NCI-H1417 treated with DMSO at 0.1 percent for 48 hours (cell line): ENCODE results near the gene SNX33.
"Not testable (repeated sequence)": the region's sequence is repeated elsewhere in the genome, so short reads cannot be mapped to it uniquely, and the experiment has no call there.

Experiments
- DNase-seq: peaks from one replicate; lab custom pipeline; 2025; lab: John Stamatoyannopoulos, UW

SNX33 gene

GRCh38 chr15:75647370-75648155, at the start of gene SNX33:
SNX33 (plus strand) TSS chr15:75647912; CDS start chr15:75649103, 1,191 bp downstream.
- DNase-seq = no peak

GRCh38 chr15:75598361-75598760, 49.4 kb upstream of the SNX33 start:
- no peak for DNase-seq

DNA sequence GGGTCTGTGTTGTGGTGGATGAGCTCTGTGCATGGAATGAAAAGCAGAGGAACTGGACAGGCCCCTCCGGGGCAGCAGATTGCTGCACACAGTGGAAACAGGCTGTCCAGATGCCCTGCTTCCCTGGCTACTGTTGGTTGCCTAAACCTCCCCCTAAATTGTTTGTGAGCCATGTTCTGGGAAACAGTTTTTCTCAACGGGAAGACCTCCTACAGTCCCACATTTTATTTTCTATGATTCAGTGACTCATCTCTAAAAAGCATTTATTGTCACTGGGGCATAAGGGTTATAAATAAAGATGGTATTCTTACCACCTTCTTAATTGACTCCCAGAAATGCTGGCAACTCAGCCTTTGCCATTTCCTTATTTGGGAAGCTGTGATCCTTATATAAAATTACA, 48.3 kb upstream of the SNX33 start:
- DNase-seq = no peak

DNA sequence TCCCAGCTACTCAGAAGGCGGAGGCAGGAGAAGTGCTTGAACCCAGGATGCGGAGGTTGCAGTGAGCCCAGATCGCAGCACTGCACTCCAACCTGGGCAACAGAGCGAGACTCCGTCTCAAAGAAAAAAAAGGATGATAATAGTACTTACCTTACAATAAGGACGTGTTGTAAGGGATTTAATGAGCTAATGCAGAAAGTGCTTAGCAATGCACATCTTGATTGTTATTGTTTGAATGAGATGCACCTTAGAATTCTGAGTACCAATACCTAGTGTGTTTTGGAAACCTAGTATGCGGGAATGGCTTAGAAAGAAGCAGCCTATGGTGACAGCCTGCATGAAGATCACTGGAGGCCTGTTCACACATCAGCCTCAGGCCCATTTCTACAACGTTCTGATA, 41.7 kb upstream of the SNX33 start:
- DNase-seq = no peak

DNA sequence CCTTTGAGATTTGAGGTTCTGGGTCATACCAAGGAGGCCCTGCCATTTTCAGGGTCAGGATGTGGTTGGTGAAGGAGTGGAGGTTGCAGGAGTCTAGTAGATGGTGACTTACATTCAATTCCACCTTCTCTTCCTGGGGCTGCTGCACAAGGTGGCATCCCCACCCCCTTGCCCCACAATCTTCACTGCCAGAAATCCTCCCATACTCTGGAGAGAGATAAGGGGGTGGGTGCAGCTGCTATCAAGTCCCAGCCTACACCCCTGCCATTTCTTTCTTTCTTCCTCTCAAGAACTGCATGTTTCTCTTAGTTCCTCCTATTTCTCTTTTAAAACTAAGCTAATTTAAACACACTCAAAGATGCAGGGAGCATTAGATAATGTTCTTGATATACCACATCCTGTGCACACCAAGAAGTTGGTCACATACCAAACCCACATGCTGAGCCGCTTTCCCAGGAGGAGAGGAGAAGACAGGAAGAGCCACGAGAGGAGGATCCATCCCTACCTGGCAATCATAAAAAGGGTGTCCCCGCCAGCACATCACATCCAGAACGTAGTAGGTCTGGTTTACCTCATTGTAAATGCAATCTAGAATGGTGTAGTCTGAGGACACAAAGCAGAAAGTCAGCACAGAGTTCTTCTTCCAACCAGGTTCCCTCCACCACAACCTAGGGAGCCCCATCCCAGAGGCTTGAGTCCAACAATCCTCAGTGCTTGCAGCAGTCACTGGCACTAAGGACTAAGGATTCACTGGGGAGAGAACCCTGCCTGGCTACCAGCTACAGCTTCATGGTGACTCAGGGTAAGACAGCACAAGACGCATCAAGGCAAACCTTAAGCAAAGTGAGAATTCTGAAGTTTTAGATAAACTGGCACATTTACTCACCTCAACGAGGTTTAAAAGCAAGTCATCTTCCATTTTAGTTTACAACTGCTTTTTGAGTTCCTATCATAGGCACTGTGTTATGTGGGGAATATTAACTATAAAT, 40.7 kb upstream of the SNX33 start:
- no peak for DNase-seq

- DNase-seq = no peak
Measured at GRCh38 chr15:75616766-75617165, 30.9 kb upstream of the SNX33 start.

DNA sequence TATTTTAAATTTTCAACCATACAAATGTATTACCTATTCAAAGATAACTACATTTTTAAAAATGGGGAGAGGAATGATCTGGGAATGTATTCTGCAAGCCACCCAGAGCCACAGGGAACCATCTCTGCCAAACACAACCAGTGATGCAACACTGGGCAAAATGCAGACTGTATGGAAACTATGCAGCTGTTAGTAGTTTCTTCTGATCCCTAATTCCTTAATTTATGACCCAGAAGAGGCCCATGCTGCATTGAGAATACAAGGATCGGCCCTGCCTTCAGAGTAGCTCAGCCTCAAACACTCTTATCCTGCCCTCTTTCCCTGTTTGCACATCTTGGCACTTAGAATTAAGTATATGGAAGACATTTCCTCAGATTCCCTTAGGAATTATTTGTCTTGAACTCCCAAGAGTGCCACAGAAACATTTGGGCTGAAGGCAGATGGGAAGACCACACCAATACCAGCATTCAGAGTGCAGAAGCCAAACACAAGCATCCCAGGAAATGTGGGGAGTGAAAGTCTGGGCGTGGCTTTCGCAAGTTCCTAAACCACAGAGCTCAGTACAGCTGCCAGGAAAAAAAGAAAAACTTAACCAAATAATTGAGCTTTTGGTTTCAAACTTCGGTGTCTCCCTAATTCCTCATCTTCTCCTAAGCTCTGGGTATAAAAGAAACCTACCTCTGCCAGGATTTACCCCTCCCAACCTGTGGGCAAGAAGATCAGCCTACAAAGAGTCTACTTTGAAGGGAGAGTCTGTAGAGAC, 27.5 kb upstream of the SNX33 start:
- DNase-seq = no peak

DNA sequence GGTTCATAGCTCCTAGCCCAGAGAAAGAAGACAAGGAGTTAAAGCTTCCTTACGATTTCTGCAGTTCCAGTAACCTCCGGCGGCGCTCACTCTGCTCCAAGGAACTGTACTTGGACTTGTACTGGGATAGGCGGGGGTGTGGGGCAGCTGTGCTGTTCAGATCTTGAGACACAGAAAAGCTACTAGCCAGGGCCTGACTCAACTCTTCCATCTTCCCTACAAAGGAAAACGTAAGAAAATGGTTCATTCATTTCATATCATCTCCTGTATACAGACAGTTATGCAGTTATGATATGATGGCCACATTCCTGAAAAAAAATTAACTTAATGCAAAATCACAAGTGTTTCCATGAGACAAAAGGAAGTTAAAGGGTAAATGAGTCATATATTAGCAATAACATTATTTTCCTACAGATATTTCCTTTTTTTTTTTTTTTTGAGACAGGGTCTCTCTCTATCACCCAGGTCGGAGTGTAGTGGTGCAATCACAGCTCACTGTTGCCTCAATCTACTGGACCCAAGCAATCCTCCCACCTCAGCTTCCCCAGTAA, 26.8 kb upstream of the SNX33 start:
- no peak for DNase-seq

GRCh38 chr15:75622505-75622904, 25.2 kb upstream of the SNX33 start:
- DNase-seq = no peak

- no peak for DNase-seq
Measured at GRCh38 chr15:75625542-75626347, 22.0 kb upstream of the SNX33 start, which contains the start of gene SNUPN. SNUPN (minus strand) TSS chr15:75625725; CDS start chr15:75621051, 4,674 bp downstream.

DNA sequence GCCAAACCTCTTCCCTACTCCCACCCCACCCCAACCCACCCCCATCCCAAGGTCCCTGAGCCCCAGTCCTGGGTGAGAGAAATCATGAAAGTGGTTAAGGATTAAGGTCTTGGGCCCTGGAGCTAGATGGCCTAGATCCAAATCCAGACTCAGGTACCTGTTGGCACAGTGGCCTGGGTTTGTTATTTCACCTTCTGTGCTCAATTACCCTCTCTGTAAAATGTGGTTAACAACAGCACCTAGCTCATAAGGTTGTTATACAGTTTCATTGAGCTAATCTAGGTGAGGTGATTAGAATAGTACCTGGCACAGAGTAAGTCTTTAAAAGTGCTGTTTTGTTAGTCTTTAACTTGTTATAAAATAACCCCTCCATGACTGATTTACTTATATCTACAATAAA, 15.8 kb upstream of the SNX33 start:
- no peak for DNase-seq

DNA sequence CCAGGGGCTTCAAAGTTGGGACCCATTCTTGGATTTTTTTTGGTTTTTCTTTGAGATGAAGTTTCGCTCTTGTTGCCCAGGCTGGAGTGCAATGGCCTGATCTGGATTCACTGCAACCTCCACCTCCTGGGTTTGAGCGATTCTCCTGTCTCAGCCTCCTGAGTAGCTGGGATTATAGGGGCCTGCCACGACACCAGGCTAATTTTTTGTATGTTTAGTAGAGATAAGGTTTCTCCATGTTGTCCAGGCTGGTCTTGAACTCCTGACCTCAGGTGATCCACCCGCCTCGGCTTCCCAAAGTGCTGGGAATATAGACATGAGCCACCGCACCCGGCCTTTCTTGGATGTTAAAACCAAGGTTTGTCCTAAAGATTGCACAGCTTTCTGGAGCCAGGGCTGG, 13.8 kb upstream of the SNX33 start:
- not testable (repeated sequence) for DNase-seq

DNA sequence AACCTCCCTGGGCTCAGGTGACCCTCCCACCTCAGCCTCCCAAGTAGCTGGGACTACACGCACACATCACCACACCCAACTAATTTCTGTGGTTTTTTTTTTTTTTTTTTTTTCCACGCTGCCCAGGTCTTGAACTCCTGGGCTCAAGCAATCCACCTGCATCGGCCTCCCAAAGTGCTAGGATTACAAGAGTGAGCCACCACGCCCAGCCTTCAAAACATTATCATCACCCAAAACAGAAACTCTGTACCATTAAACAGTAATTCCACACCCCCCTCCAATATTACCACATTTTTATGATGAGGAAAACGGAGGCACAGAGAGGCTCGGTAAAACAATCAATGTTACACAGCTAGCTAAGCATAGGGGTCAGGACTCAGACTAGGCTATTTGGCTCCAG, 11.7 kb upstream of the SNX33 start:
- DNase-seq = no peak

DNA sequence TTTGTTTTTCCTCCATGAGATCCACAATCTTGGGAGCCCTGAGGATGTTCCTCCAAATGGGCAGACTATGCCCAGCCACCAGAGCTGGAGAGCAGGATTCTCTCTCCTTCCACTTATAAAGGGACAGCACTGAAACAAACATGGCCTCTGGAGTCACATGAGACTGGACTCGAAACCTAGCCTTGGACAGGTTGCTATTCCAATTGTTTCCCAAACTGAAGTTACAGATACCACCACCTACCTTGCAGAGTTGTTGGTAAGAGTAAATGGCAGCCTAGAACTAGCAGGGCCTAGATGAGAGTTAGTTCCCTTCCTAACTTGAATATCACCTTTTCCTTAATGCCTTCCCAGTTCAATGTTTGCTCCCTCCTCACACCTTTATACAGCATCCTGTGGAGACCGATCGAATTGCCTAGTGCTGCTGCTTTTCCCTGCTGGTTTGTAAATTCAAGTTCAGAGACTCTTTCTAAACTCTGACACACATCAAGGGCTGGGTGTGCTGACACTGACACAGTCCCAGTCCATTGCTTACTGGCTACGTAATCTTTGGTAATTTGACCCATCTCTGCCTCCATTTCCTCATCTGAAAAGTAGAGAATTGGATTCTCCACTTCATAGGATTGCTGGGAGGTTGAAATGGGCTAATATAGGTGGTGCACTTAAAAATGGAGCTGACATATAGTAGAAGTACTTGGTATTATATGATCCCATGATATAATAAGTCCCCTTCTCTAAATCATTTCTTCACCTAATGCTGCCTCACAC, 10.3 kb upstream of the SNX33 start:
- DNase-seq = no peak

- no peak for DNase-seq
Measured at GRCh38 chr15:75639191-75639708, 8.5 kb upstream of the SNX33 start.

- DNase-seq = peak; percentile 96
Measured at GRCh38 chr15:75639709-75640482, 7.8 kb upstream of the SNX33 start, which contains the start of gene IMP3. IMP3 (minus strand) TSS chr15:75640224; CDS start chr15:75640168, 56 bp downstream.

- DNase-seq = peak; percentile 60
Measured at GRCh38 chr15:75640483-75641178, 7.1 kb upstream of the SNX33 start.

DNA sequence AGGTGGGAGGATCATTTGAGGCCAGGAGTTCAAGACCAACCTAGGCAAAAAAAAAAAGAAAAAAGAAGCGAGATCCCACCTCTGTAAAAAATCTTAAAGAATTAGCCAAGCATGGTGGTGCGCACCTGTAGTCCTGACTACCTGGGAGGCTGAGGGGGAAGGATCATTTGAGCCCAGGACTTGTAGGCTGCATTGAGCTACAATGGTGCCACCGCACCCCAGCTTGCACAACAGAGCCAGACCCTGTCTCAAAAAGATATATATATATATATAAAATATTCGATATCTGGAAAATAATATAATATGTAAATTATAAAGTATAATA, 6.6 kb upstream of the SNX33 start:
- DNase-seq = no peak

DNA sequence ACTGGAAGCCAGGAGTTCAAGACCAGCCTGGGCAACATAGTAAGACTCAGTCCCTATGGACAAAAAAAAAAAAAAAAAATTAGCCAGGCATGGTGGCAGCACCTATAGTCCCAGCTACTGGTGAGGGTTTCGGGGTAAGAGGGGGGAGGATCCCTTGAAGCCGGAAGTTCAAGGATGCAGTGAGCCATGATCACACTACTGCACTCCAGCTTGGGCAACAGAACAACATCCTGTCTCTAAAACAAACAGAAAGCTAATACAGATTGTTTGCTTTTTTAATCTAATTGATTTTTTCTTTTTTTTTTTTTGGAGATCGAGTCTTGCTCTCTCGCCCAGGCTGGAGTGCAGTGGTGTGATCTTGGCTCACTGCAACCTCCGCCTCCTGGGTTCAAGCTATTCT, 6.1 kb upstream of the SNX33 start:
- no peak for DNase-seq
